ENCODE results near the gene STIM1. TPM values are rescaled to one million over a fixed set of nuclear protein-coding genes. Genes with fewer than 3 reads are reported as not detected.
"Not testable (repeated sequence)": the region's sequence is repeated elsewhere in the genome, so short reads cannot be mapped to it uniquely, and the experiment has no call there.

STIM1 gene
- total RNA-seq, 6 experiments from 2014 or later, result 36.4 to 48.0 (median 40.5) TPM

DNA sequence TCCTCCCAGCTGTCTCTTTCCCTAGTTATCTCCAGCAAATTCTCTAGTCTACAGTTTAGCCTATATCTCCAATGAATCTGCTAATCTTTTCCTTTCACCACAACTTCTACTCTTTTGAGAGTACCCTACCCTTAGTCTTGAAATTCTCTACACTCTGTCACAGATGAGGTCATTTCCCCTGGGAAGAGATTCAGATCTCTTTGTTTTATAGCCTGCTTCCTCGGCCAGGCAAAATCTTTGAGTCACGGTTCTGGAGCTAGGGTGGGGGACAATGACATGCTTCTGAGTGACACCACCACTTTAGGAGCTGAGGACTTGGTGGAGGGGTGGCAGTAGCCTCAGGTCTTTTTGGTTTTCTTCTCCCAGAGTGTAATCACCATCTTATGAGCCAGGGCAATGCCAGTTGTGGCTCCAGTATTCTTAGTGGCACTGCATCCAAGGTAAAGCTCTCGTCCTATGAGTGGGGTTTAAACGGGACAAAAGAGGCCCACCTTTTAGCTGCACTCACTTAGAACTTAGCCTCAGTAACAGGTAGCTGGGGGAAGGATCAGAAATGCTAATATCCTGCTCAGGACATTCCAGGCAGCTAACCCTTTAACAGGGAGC, 140.6 kb downstream of the STIM1 start:
- Histone ChIP-seq H3K27me3 (no peaks in the 10 kb centered on the region), H3K36me3 (no peaks in the 10 kb centered on the region), H3K27ac (no peak overlapping the region), H3K9me3 (no peaks in the 10 kb centered on the region), H3K4me3 (no peak overlapping the region), H3K4me1 (no peaks in the 10 kb centered on the region)
- ATAC-seq (peak in 2 of 4 donors; percentile 34 to 43), DNase-seq (no peak)
- 49% methylated on average over 3 of the region's 4 CpGs for WGBS (ENCODE audit: insufficient coverage, low coverage, low lambda C conversion rate, missing lambda C conversion rate)
- intact Hi-C loops (cut with DNase I), result no loop called here
- TF ChIP-seq, protein P1, sequence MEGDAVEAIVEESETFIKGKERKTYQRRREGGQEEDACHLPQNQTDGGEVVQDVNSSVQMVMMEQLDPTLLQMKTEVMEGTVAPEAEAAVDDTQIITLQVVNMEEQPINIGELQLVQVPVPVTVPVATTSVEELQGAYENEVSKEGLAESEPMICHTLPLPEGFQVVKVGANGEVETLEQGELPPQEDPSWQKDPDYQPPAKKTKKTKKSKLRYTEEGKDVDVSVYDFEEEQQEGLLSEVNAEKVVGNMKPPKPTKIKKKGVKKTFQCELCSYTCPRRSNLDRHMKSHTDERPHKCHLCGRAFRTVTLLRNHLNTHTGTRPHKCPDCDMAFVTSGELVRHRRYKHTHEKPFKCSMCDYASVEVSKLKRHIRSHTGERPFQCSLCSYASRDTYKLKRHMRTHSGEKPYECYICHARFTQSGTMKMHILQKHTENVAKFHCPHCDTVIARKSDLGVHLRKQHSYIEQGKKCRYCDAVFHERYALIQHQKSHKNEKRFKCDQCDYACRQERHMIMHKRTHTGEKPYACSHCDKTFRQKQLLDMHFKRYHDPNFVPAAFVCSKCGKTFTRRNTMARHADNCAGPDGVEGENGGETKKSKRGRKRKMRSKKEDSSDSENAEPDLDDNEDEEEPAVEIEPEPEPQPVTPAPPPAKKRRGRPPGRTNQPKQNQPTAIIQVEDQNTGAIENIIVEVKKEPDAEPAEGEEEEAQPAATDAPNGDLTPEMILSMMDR (IDR thresholded peaks at IDR 0.05), result no peak
- no peak for TF ChIP-seq POLR2A (IDR thresholded peaks at IDR 0.05)

DNA sequence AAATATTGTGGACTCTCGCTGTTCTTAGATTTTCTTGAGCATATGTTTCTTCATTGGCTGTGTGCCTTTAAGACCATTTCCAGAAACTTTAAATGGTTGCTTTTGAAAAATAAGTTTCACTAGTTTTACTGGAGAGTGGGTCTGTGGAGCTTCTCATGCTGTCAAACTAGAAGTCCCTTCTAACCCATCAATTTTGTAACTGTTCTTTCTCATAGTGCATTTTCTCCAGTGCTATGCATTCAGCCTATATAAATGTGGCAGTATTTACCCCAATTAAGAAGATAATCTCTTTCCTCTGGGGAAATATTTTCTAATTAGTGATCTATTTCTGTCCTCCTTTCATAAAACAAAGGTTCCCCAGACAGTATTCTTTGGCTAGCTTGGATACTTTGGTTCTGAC, 141.2 kb downstream of the STIM1 start:
- Histone ChIP-seq H3K27ac (no peak overlapping the region), H3K27me3 (no peaks in the 10 kb centered on the region), H3K36me3 (no peaks in the 10 kb centered on the region), H3K4me3 (no peak overlapping the region), H3K4me1 (no peaks in the 10 kb centered on the region), H3K9me3 (no peaks in the 10 kb centered on the region)
- DNase-seq (no peak), ATAC-seq (no peak)
- WGBS (ENCODE audit: insufficient coverage, low coverage, low lambda C conversion rate, missing lambda C conversion rate), result 100% methylated on average over 1 of the region's 1 CpG
- intact Hi-C loops (cut with DNase I), result no loop called here
- TF ChIP-seq, protein P1 (IDR thresholded peaks at IDR 0.05), result no peak
- TF ChIP-seq POLR2A (IDR thresholded peaks at IDR 0.05), result no peak

DNA sequence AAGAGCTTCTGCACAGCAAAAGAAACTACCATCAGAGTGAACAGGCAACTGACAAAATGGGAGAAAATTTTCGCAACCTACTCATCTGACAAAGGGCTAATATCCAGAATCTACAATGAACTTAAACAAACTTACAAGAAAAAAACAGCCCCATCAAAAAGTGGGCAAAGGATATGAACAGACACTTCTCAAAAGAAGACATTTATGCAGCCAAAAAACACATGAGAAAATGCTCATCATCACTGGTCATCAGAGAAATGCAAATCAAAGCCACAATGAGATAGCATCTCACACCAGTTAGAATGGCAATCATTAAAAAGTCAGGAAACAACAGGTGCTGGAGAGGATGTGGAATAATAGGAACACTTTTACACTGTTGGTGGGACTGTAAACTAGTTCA, 149.3 kb downstream of the STIM1 start:
- H3K27ac ChIP-seq; H3K4me3 ChIP-seq; H3K9me3 ChIP-seq; H3K4me1 ChIP-seq; H3K36me3 ChIP-seq; intact Hi-C loops (cut with DNase I); DNase-seq; H3K27me3 ChIP-seq; ATAC-seq: not testable (repeated sequence)
- no CpG with 5 or more reads among the region's 1 CpG for WGBS (ENCODE audit: insufficient coverage, low coverage, low lambda C conversion rate, missing lambda C conversion rate)

DNA sequence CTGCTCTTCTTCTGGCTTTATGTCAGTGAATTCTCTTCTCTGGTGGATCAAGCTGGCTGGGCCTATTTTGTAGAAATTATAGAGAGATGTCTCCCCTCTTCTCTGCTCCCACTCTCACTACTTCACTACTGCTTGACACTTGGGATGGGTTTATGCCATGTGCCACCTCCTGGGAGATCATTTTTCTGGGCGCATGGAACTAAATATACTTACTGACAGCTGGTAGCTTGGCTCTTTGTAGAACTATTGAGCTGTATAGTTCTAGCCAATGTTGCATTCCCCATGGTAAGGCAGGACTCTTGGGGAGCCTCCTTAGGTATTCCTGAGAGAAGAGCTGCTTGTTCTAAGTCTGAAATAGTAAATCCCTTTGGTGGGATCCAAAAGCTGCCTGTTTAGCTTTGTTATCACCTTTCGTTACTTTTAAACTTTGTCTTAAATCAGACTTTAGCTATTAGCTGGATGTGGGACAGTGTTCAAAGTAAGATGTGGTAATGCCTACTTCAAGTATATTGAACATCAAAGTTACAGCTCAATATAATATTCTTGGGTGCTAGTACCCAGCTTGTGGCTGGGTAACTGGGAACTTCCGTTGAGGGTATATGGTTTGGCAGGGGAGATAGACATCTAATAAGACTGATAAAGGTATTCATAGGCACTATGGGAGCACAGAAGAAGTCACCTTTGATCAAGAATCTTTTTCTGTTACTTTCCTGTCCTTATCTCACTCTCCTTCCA, 151.6 kb downstream of the STIM1 start:
- ATAC-seq, result no peak
- intact Hi-C loops (cut with DNase I), result no loop called here

DNA sequence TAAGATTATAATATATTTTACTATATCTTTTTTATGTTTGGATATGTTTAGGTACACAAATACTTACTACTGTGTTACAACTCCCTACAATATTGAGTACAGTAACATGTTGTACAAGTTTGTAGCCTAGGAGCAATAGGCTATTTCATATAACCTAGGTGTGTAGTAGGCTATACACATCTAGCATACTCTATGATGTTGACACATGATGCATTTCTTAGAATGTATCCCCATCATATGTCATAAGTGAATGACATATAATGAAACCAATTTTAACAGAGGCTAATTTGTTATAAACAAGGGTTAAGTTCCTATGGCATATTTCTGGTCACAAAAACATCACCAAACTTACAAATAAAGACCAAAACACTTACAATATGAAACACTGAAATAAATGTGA, 152.7 kb downstream of the STIM1 start:
- Histone ChIP-seq H3K27me3 (no peaks in the 10 kb centered on the region), H3K4me1 (no peaks in the 10 kb centered on the region), H3K4me3 (no peak overlapping the region), H3K27ac (no peak overlapping the region), H3K9me3 (no peaks in the 10 kb centered on the region), H3K36me3 (no peaks in the 10 kb centered on the region)
- intact Hi-C loops (cut with DNase I), result no loop called here
- DNase-seq (no peak), ATAC-seq (no peak)
- TF ChIP-seq, protein P1 (IDR thresholded peaks at IDR 0.05), result no peak
- no peak for TF ChIP-seq POLR2A (IDR thresholded peaks at IDR 0.05)

More for the DNA sequence above, 151.6 kb downstream of the STIM1 start:
- no peak for TF ChIP-seq POLR2A (IDR thresholded peaks at IDR 0.05)
- TF ChIP-seq, protein P1 (IDR thresholded peaks at IDR 0.05), result no peak
- DNase-seq, result no peak
- WGBS (ENCODE audit: insufficient coverage, low coverage, low lambda C conversion rate, missing lambda C conversion rate), result 76% methylated on average over 3 of the region's 3 CpGs
- Histone ChIP-seq H3K4me3 (no peak overlapping the region), H3K36me3 (no peaks in the 10 kb centered on the region), H3K4me1 (no peaks in the 10 kb centered on the region), H3K9me3 (no peaks in the 10 kb centered on the region), H3K27ac (no peak overlapping the region), H3K27me3 (no peaks in the 10 kb centered on the region)

DNA sequence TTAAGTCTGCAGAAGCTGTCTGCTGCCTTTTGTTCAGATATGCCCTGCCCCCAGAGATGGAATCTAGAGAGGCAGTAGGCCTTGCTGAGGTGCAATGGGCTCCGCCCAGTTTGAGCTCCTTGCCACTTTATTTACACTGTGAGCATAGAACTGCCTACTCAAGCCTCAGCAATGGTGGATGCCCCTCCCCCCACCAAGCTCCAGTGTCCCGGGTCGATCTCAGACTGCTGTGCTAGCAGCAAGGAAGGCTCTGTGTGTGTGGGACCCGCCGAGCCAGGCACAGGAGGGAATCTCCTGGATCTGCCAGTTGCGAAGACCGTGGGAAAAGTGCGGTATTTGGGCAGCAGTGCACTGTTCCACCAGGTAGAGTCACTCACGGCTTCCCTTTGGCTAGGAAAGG, 161.1 kb downstream of the STIM1 start:
- H3K4me3 ChIP-seq; H3K36me3 ChIP-seq; H3K4me1 ChIP-seq; H3K9me3 ChIP-seq; H3K27ac ChIP-seq; H3K27me3 ChIP-seq; intact Hi-C loops (cut with DNase I); DNase-seq; ATAC-seq: not testable (repeated sequence)
- no CpG with 5 or more reads among the region's 9 CpGs for WGBS (ENCODE audit: insufficient coverage, low coverage, low lambda C conversion rate, missing lambda C conversion rate)

All from right lobe of liver (tissue), 6 donors.